Activated T-cell treated with anti-CD3 and anti-CD28 coated beads for 48 hours (primary cell): ENCODE data around the gene PI16.

Experiments
- DNase-seq: peaks from one replicate; pipeline ENCODE4 v3.0.0-alpha.2; 2020; ENCODE audit warnings: low read depth

PI16 gene

DNA sequence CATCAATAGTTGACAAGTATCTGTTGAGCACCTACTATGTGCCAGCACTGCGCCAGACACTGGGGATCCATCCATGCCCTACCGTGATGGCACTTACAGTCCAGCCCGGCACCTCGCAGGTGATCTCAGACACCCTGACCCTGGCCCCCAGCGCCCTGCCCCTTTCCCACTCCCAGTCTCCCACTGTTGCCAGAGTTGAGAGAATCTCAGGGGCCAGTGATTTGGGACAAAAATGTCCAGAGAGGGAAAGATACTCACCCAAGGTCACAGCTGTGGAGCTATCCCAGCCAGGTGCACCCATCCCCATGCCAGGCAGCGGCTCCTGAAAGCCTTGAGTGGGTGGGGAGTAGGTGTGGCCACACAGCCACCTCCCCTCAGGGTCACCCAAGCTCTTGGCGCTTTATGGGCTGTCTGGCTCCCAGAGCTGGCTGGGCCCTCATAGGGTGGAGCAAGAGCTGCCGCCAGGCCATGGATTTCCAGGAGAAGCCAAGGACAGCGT, 3.3 kb downstream of the PI16 start:
- no peak for DNase-seq

DNA sequence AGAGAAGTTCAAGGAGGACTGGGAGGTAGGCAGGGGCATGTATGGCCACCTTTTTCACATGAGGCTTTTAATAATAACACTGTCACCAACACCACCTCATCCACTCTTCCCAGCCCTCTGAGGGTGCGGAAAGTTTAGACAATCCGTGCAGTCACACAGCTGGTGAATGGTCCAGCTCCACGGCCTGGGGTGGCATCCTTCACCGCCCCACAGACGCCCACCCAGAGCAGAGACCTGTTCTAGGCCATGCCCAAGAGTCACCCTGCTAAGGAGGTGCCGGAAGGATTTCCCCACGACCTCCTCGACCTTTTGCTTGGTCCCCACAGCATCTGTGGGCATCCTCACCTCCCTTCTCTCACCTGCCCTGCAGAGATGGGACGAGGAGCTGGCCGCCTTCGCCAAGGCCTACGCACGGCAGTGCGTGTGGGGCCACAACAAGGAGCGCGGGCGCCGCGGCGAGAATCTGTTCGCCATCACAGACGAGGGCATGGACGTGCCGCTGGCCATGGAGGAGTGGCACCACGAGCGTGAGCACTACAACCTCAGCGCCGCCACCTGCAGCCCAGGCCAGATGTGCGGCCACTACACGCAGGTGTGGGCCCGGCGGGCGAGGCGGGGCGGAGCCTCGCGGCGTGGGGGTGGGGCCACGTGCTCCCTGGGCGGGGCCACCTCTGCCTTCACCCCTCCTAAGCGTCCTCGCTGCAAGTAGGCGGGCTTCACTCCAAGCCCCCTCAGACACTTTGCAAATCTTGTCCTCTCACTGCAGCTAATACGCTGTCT, 4.4 kb downstream of the PI16 start:
- DNase-seq: no peak

DNA sequence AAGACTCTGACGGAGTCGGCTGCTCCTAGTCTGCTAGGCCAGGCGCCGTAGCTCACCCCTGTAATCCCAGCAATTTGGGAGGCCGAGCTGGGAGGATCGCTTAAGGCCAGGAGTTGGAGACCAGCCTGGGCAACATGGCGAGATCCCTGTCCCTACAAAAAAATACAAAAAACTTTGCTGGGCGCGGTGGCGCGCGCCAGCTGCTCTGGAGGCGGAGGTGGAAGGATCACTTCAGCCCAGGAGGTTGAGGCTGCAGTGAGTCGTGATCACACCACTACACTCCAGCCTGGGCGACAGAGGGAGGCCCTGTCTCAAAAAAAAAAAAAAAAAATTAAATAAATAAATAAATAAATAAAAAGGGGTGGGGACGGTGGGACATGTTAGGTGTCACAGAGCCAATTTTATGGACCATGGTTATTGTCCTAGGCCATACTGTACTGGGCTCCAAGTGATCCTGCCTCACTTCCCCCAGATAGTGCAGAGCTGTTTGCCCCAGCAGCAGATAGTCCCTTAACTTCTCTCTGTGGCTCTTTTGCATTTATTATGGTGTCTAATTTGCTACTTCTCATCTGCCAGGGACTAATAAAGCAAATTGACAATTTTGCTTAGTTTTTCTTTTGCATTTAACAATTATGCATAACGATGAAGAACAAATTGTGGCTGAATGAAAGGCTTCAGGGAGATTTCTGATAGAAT, 5.2 kb downstream of the PI16 start:
- DNase-seq: no peak

- no peak for DNase-seq
Observed at GRCh38 chr6:36961441-36962435, 7.2 kb downstream of the PI16 start.

DNA sequence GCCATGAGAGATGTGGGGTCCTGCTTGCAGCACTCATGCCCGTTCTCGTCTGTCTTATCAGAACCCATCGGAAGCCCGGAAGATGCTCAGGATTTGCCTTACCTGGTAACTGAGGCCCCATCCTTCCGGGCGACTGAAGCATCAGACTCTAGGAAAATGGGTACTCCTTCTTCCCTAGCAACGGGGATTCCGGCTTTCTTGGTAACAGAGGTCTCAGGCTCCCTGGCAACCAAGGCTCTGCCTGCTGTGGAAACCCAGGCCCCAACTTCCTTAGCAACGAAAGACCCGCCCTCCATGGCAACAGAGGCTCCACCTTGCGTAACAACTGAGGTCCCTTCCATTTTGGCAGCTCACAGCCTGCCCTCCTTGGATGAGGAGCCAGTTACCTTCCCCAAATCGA, 8.3 kb downstream of the PI16 start:
- DNase-seq: peak; percentile 49

DNA sequence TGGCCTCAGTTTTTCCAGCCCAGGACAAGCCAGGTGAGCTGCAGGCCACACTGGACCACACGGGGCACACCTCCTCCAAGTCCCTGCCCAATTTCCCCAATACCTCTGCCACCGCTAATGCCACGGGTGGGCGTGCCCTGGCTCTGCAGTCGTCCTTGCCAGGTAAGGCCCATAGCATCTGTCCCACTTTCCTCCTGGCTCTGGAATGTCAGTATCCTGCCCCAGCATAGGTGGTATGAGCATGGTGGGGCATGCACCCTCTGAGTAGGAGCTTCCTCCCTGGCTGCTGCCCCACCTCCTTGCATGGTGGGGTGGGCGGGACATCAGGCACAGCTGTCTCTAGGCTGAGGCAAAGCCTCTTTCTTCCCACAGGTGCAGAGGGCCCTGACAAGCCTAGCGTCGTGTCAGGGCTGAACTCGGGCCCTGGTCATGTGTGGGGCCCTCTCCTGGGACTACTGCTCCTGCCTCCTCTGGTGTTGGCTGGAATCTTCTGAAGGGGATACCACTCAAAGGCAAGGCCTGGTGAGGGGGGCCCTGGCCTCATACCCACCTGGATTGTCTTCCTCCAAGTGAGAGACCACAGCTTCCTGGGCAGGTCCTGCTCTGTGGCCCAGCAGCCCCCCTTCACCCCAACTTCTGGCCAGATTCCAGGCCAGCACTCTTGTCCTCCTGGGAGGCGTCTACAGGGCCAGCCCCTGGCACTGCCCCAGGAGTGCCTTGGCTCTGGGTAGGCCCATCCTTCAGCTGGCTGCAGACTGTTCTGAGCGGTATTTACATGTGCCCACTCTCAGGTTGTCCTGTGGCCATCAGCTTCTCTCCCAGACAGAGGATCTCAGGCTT, 9.1 kb downstream of the PI16 start:
- DNase-seq: no peak

DNA sequence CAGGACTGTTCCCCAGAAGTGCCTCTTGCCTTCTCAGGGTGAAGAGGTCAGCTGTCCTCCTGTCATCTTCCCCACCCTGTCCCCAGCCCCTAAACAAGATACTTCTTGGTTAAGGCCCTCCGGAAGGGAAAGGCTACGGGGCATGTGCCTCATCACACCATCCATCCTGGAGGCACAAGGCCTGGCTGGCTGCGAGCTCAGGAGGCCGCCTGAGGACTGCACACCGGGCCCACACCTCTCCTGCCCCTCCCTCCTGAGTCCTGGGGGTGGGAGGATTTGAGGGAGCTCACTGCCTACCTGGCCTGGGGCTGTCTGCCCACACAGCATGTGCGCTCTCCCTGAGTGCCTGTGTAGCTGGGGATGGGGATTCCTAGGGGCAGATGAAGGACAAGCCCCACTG, 9.8 kb downstream of the PI16 start:
- no peak for DNase-seq

GRCh38 chr6:36964908-36965307, 10.4 kb downstream of the PI16 start:
- no peak for DNase-seq

DNA sequence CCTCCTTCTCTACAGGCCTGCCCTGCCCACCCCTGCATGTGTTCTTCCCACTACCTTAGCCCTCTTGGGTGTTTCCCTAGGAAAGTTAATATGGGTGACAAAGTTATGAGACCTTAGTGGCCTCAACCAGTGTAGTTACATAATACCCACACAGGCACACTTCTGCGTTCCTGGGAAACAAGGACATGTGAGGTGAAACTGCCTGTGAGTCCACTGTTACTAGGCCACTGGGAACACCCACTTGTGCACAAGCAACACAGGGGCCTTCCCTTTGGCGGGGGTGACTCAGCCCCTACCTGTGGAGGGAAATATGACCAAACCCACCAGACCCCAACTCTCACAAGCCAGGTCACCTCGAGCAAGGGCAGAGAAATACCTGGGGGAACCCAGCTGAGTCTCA, 12.8 kb downstream of the PI16 start:
- DNase-seq: no peak

GRCh38 chr6:36967757-36968156, 13.2 kb downstream of the PI16 start:
- no peak for DNase-seq

GRCh38 chr6:36968266-36968977, 13.9 kb downstream of the PI16 start:
- DNase-seq: no peak

- no peak for DNase-seq
Observed at GRCh38 chr6:36969240-36969691, 14.7 kb downstream of the PI16 start.

DNA sequence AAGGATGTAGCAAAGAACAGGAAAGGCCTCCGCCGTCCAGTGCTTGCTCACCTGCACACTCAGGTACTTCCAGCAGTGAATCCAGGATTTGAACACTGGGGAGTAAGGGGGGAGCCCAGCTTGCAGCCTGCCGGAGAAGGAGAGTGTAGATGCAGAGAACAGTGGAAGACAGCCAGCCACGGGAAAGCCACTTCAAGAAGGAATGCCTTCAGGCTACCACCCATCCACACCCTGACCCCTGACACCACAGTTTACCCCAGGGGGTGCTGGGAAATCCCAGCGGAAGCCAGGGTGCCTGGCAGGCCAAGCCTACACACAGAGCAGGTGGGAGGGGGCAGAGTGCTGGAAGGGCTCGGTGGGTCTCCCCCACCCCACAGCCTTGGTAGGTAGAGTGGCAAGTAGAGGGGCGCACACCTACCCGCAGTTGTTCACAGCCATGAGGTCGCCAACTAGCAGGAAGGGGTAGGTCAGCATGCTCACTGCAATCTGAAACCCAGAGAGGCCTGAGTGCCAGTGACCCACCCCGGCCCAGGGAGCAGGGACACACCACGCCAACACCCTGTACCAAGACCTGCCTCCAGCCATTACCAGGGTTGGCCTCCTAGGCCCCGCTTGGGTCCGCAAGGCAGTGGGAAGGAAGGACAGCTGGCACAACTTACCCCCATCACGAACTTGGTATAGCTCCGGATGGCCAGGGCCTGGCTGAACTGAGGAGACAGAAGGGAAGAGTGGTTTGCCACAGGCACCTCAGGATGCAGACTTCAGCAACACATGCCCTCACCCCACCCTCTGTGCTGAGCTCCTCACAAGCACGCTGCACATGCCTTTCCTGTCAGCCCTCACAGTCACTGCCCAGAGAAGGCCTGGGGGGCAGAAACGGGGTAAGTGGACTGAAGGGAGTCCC, 15.7 kb downstream of the PI16 start:
- DNase-seq: no peak

DNA sequence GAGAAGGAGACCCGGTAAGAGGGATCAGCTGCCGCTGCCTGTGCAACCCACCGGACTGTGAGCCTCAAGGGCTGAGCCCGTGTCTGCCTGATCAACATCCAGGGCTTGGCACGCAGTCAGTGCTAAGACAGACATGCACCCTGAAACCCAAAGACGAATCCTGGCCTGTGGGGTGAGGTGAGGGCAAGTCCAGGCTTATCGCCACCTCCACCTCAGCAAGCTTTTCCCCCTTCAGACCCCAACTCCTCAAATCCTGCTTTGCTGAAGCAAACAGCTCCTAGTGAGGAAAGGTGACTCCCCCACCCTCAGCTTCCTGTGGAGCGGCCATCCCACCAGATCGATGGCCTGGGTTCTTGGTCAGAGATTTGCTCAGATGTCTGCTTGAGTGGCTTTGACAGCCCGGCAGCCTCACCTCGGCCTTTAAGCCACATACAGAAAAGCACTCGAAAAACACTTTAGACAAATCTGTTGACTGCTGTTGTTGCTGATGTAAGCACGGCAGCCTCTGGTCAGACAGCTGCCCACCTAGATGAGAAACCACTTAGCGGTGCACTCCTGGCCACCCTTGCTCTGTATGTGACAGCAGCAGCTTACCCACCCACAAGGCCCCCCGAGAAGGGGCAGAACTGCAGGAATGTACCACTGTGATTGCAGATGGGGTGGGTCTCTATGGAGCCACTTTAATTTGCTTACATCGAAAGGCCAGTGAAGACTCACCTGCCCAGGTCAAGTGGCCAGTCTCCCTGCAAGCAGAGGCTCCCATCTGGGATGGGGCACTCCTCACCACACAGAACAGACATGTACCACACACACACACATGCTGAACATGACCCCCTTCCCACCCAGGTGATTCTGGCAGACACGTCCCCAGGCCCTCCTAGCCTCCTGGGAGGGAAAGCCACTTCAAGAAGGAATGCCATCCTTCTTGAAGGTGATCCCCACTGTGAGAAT, 16.6 kb downstream of the PI16 start:
- DNase-seq: no peak

- DNase-seq: no peak
Observed at GRCh38 chr6:36971921-36972673, 17.6 kb downstream of the PI16 start.

DNA sequence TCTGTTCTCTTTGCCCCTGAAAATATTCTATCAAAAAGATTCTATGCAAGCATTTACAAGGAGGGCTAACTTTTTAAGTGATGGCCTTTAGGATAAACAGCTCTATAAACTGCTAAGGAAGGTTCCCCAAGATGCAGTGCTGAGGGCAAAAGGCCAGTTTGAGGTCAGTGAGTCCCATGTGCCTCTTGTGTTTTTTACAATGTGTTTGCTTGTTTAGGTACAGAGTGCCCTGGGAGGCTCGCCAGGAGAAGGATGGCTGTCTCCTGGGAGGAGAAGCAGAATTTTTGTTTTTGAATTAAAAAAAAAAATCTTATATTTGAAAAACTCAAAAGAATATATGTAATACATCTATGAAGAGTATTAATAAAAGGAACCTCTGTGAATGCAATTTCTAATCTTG, 18.7 kb downstream of the PI16 start:
- no peak for DNase-seq

GRCh38 chr6:36973647-36974046, 19.1 kb downstream of the PI16 start:
- no peak for DNase-seq
